Astrocyte of the cerebellum (primary cell): ENCODE measurements around the gene HMCES.
"Not testable (repeated sequence)": the region's sequence is repeated elsewhere in the genome, so short reads cannot be mapped to it uniquely, and the experiment has no call there.

Source experiments
- DNase-seq: peaks from one replicate; pipeline ENCODE4 v3.0.0-alpha.2; 2011; ENCODE audit warnings: low read depth
- H3K4me3 ChIP-seq: 2 replicates; pipeline ENCODE4 v1.5.1; 2011; ENCODE audit warnings: mild to moderate bottlenecking, low read depth, low read length, moderate library complexity
- in situ Hi-C: cut with HindIII; loops from 2 replicates; pipeline ENCODE4 v1.10.0; 2017; ENCODE audit warnings: low sequenced_read_pairs
- TF ChIP-seq, protein P1 (sequence below): IDR thresholded peaks from 2 replicates; pipeline ENCODE4 v1.5.1; 2012; ENCODE audit warnings: low read length, low read depth, moderate library complexity, mild to moderate bottlenecking; ENCODE audit errors: missing control alignments

Gene HMCES

DNA sequence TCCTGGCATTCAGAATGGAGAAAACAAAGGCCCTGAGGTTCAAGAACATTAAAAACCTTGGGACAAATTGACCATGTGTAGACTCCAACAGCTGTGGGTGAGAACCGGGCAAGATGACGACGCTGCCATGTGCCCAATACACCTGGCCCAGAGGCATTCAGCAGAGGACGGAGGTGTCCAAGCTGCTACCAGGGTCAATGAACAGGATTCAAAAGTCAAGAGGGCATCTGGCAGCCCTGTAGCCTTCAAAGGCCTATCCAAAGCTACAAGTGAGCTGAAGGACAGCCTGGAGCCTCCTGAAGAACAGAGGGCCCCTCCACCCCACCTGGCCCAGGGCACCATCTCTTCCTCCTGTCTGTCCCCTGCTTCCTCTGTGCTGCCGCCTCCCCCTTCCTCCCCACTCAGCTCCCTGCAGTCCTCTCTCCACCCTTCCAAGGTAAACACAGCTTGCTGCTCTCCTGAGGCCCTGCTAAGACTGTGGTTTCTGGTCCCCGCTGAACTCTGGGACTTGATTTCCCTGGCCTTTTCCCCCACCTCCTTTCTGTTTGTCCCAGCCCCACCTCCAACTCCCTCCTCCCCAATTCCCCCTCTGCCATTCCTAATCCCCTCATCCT, 57.5 kb downstream of the HMCES start:
- in situ Hi-C loops, result no loop called here
- no peak for DNase-seq

DNA sequence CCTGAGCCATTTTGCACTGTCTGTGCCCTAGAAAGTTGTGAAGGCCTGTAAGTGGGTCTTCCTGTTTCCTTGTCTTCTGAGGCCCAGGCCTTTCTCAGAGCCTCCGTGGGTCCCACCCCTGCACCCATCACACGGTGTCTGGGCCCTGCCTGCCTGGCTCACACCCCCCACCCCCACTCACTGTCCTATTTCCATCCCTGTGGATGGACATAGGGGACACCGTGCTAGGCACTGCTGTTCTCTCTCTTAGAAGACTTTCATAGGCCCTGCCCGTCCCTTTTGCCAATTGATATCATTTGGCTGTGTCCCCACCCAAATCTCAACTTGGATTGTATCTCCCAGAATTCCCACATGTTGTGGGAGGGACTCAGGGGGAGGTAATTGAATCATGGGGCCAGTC, 59.0 kb downstream of the HMCES start:
- in situ Hi-C loops, DNase-seq, H3K4me3 ChIP-seq: not testable (repeated sequence)

More for the DNA sequence above, 57.5 kb downstream of the HMCES start:
- no peak overlapping the region for H3K4me3 ChIP-seq
- TF ChIP-seq, protein P1, sequence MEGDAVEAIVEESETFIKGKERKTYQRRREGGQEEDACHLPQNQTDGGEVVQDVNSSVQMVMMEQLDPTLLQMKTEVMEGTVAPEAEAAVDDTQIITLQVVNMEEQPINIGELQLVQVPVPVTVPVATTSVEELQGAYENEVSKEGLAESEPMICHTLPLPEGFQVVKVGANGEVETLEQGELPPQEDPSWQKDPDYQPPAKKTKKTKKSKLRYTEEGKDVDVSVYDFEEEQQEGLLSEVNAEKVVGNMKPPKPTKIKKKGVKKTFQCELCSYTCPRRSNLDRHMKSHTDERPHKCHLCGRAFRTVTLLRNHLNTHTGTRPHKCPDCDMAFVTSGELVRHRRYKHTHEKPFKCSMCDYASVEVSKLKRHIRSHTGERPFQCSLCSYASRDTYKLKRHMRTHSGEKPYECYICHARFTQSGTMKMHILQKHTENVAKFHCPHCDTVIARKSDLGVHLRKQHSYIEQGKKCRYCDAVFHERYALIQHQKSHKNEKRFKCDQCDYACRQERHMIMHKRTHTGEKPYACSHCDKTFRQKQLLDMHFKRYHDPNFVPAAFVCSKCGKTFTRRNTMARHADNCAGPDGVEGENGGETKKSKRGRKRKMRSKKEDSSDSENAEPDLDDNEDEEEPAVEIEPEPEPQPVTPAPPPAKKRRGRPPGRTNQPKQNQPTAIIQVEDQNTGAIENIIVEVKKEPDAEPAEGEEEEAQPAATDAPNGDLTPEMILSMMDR, result no peak

DNA sequence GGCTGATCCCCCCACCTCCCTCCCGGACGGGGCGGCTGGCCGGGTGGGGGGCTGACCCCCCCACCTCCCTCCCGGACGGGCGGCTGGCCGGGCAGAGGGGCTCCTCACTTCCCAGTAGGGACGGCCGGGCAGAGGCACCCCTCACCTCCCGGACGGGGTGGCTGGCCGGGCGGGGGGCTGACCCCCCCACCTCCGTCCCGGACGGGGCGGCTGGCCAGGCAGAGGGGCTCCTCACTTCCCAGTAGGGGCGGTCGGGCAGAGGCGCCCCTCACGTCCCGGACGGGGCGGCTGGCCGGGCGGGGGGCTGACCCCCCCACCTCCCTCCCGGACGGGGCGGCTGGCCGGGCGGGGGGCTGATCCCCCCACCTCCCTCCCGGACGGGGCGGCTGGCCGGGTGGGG, 60.5 kb downstream of the HMCES start:
- DNase-seq, H3K4me3 ChIP-seq, in situ Hi-C loops: not testable (repeated sequence)

DNA sequence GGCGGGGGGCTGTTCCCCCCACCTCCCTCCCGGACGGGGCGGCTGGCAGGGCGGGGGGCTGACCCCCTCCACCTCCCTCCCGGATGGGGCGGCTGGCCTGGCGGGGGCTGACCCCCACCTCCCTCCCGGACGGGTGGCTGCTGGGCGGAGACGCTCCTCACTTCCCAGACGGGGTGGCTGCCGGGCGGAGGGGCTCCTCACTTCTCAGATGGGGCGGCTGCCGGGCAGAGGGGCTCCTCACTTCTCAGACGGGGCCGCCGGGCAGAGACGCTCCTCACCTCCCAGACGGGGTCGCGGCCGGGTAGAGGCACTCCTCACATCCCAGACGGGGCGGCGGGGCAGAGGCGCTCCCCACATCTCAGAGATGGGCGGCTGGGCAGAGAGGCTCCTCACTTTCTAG, 61.2 kb downstream of the HMCES start:
- DNase-seq, in situ Hi-C loops, H3K4me3 ChIP-seq: not testable (repeated sequence)

DNA sequence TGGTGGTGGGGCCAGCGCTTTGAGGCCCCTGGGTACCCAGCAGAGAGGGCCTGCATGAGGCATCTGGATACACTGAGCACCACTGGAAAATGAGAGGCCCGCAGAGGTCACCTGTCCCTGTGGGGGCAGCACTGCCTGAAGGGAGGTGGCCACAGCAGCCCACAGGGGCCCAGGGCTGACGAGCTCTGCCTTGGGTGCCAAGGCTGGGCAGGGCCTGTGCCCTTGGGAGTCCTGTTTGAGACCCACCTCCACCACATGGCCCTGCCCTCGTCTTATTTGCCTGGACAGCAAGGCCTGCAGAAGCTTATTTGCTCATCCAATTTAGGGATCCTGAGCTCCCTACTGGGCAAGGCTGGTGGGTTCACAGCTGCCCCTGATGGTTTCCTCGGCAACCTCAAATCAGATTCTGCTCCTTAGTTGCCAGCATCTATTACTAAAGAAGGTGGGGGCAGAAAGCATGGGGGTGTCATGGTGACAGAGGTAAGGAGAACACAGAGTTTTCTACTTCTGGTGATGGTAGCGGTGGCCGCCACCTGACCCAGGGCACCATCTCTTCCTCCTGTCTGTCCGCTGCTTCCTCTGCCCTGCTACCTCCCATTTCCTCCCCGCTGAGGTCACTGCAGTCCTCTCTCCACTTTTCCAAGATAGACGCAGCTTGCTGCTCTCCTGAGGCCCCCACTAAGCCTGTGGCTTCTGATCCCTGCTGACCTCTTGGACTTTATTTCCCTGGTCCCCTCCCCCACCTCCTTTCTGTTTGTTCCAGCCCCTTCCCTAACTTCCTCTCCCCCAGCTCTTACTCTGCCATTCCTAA, 62.9 kb downstream of the HMCES start:
- TF ChIP-seq, protein P1, result no peak
- no peak for DNase-seq
- in situ Hi-C loops, result no loop called here
- H3K4me3 ChIP-seq, result no peak overlapping the region

DNA sequence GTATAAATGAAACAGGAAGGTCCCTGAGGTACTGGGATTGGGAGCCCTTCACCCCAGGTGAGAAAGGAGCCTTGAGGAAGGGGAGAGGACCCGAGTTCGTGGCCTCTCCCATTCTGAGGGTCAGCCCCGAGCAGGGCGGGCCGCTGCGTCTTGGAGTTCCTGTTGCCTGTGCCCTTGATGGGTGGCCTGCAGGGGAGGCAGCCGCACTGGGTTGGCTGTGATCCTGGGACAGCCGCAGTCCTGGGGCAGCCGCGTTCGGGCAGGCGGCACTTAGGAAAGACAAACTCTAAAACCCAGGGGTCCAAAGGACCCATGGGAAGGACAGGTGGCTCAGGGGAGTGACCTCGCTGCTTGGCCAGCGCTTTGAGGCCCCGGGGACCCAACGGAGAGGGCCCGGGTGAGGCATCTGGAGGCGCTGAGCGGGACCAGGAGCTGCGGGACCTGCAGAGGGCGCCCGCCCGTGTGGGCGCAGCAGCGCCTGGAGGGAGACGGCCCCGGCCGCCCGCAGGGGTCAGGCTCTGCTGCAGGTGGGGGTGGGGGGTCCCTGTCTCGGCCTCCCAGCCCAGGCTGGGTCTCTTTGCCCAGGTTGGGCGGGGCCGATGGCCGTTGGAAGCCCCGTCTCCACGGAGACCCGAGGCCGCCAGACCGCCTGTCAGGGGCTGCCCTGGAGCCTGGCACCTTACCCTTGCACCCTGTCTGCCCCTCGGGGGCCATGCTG, 65.1 kb downstream of the HMCES start:
- peak overlapping the region; percentile 19 for H3K4me3 ChIP-seq
- TF ChIP-seq, protein P1, result peak; percentile 66
- no peak for DNase-seq
- in situ Hi-C loops, result no loop called here

DNA sequence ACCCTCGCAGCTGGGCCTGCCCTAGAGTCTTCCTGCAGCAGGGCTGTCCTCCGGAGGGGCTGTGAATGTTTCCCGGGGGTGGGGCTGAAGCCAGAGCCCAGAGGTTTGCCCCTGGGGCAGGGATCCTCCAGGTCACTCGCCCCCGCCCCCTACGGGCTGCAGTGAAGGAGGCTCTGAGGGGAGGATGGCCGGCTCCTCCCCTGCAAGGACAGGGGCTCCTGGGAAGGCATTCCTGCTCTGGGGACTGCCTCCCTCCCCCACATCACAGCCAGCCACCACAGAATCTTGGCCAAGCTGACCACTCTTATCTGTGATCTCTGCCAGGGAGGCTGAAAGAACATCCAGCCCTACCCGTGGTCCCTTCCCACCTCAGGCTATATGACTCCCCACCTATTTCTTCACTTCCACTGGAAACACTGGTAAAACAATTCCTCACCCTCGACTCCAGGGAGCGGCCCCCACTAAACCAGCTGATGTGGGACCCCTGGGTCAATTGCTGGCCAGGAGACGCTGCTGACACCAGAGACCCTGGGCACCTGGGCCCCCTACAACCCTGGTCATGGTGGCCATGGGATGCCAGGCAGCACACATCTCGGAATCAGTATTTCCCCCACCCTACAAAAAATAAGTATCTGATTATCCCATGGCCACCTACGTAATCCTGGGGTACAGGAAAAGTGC, 66.0 kb downstream of the HMCES start:
- TF ChIP-seq, protein P1, result no peak
- DNase-seq, result no peak
- in situ Hi-C loops, result no loop called here
- H3K4me3 ChIP-seq, result no peak overlapping the region

DNA sequence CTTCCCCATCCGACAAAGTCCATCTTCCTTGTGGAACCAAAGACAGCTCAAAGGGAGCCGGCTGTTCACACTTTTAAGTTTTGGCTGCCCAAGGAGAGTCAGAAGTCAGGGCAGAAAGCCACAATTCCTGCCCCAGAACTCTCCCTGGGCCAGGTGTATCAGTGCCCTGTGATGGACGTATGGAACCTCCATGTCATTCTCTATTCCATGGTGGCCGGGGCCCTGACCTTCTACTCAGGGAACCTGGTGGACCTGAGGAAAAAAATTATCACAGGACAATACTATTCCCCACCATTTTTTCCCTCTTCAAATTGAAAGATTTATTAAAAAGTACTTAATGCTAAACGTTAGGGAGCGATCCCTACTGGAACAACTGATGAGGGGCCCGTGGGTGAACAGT, 66.6 kb downstream of the HMCES start:
- in situ Hi-C loops, result no loop called here
- TF ChIP-seq, protein P1, result no peak

More for the DNA sequence above, 66.6 kb downstream of the HMCES start:
- DNase-seq, result no peak
- H3K4me3 ChIP-seq, result no peak overlapping the region
